G401 (cell line): ENCODE measurements around the gene CA12. TPM values are rescaled to one million over a fixed set of nuclear protein-coding genes. Genes with fewer than 3 reads are reported as not detected.
"Not testable (repeated sequence)": the region's sequence is repeated elsewhere in the genome, so short reads cannot be mapped to it uniquely, and the experiment has no call there.

ENCODE experiments used
- DNase-seq: peaks from one replicate; pipeline ENCODE4 v3.0.0-alpha.2; 2015; ENCODE audit warnings: low spot score
- in situ Hi-C: cut with HindIII; loops from 2 replicates; pipeline ENCODE4 v1.10.0; 2016; ENCODE audit warnings: low sequenced_read_pairs, mixed read lengths
- total RNA-seq: library from RNA; depleted of rRNA; stranded (reverse); fragments of >200 nt; shearing (Covaris generic); gene quantifications from 2 replicates; pipeline ENCODE4 v1.2.3, GENCODE V29; 2014

Gene CA12
- total RNA-seq, 1 experiment from 2014 or later = 7.9 TPM

DNA sequence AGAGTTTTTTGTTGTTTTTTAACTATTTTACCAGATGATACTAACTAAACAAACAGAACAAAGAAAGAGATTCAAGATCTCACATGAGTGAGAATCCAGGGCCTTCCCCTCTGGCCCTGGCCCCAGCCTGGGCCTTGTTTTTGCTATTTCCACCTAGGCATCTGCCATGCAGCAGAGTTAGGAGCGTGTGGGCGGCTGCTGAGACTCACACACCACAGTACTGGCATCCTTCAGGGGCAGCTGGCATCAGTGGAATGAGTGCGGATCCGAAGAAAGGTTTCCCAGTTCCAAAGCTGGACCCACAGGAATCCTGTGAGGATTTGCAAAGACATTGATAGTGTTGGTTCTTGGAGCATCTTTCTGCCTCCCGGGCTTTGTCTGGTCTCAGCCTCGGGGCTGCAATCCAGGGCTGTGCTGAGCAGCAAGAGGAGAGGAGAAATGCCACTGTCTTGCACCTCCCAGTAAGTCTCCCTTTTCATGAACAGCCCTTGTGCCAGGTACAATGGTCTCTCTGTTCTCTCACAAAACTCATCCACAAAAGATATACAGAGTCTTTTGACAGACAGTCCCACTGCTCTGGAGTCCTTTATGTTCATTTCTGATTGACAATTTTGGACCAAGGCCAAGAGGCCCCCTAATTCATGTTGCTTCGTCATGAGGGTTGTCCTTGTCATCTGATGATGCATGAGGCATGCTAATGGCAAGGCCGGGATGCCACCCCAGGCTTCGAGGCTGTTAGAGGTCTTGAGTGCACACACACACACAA, 57.7 kb downstream of the CA12 start:
- in situ Hi-C loops = no loop called here
- DNase-seq = peak; percentile 60

DNA sequence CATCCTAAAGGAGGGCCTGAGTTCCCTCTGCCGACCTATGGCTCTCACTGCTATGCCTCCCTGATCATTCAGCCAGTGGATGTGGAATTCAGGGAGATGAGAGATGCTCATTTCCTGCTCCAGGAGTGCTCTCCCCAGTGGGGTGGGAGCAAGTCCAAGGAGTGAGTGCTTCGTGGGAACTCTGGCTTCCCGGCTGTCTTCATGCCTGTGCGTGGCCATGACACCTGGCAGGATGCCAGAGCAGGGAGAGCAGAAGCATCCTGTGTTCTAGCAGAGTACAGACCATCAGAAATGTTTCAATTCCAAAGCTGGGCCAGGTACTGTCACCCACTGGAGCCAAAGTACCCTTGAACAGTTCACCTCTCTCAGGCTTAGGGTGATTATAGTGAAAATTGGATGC, 59.1 kb downstream of the CA12 start:
- peak; percentile 22 for DNase-seq
- in situ Hi-C loops = no loop called here

DNA sequence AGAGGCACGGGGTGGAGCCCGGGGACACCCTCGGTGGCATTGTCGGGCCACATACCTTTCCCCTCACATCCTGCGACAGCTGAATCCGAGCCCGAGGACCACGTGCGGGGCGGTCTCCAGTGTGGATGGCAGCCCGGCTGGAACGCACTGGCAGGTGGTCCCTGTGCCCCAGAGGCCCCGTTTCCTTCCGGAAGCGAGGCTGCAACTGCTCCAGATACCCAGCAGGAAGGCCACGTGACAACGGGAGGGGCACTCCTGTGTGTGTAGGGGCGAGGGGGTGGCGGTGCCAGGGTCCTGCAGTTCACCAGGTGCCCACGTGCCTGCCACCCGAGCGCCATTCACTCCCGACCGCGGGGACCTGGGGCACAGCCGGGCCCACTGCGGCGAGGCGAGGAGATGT, 60.2 kb downstream of the CA12 start:
- no peak for DNase-seq
- in situ Hi-C loops = no loop called here

DNA sequence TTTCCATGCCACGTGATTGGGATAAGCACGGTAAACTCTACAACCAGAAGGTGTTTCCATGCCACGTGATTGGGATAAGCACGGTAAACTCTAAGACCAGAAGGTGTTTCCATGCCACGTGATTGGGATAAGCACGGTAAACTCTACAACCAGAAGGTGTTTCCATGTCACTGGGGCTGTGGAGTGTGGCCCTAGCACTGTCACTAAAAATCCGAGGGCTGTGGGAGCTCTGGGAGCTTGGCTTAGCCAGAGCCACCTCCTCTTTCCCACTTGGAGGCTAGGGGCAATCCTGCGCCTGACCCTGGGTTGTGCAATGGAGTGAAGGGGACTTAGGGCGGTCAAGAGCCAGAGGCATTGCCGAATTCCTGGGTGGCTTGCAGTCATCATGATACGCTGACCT, 60.7 kb downstream of the CA12 start:
- in situ Hi-C loops, DNase-seq: not testable (repeated sequence)

DNA sequence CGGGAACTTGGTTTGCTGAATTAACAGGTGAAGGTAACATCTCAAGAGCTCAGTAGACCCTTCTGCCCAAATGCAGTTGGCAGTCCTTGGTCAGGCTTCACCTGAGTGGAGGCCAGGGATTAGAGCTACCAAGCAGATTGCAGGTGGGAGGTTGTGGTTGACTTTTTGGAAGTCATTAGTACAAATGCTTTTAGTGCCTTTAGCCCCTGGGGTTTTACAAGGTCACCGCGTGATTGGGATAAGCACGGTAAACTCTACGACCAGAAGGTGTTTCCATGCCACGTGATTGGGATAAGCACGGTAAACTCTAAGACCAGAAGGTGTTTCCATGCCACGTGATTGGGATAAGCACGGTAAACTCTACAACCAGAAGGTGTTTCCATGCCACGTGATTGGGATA, 61.2 kb downstream of the CA12 start:
- DNase-seq, in situ Hi-C loops: not testable (repeated sequence)

DNA sequence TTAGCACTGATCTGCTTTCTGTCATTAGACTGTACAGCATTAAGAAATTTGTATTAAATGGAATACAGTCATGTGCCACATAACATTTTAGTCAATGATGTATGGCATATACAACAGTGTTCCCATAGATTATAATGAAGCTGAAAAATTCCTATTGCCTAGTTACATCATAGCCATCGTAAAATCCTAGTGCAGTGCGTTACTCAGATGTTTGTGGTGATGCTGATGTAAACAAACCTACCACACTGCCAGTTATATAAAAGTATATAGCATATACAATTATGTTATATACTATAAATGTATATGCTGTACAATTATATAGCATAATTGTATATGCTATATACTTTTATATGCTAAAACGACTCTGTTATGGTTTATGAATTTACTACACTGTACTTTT, 62.6 kb downstream of the CA12 start:
- no peak for DNase-seq
- in situ Hi-C loops = no loop called here

DNA sequence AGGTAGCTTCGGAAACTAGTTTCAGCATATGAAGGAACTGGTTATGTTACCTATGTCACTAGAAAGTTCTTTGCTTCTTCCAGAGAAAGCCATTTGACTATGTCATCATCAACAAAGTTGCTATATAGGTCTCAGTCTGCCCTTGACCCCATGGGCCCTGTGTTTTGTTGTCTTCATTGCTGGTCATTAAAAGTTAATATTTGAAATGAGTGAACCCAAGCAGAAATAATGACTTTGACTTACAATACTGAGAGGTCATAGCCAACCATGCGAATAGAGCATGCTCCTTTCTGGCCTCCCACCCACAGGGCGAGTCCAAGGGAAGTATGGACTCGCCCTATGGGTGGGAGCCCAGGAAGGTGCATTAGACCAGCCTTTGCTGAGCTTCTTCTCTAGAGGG, 63.3 kb downstream of the CA12 start:
- in situ Hi-C loops = no loop called here
- DNase-seq = no peak

DNA sequence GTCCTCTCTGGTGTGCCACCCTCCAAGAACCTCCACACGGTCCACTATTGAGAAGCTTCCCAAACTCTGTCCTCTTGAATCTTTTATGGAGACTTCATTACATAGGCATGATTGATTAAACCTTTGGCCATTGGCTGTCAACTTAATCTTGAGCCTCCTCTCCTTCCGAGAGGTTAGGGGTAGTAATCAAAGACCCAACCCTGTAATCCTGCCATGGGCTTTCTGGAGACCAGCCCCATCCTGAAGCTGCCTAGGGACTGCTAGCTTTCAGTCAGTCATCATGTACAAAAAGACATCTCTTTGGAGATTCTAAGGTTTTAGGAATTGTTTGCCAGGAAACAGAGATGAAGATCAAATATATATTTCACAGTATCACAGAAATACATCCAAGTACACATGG, 67.2 kb downstream of the CA12 start:
- in situ Hi-C loops = no loop called here
- no peak for DNase-seq

DNA sequence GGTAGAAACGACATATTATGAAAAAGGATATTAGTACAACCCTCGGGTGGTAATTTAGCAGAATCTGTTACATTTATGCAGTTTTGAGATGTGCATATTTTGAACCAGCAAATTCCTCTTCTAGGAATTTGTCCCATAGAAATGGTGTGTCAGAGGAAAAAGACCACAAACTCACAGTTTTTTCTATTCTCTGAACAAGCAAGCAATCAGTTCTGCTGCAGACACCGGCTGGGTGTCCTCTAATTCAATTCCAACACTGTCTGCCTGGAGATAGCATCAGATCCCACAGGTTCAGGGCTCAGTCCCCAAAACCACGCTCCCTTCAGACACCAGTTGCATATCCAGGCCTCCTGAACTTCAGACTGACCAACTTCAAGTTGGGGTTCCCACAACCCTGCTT, 67.8 kb downstream of the CA12 start:
- DNase-seq = no peak
- in situ Hi-C loops = no loop called here

DNA sequence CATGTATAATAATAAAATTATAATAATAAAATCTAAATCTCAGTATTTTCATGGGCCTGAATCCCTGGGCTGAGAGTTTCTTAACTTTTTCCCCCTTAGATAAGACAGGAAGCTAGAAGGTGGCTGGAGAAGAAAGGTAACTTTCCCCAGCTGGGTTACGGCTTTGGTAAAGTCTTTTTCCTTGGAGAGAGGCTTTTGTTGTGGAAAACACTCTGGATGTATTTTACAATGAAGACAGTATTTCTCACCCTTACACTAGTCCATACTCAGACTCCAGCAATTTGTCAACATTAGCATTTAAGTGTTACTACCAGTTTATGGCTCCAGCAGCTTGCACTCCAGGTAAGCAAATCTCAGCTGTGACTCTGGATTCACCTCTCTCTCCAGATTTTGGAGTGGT, 69.4 kb downstream of the CA12 start:
- in situ Hi-C loops = no loop called here
- no peak for DNase-seq

DNA sequence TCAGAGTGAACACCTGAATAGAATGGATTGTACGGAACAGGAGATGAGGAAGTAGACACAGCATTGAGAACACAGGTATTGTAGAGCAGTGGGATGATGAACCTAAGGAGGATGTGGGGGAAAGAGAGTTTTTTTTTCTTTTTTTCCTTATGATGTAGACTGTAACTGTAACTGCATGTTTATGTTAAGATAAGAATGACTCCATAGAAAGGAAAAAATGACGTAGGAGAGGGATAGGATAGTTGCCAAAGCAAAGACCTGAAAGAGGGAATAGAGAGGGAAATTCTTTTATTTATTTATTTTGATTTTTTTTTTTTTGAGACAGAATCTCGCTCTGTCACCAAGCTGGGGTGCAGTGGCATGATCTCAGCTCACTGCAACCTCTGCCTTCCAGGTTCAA, 71.0 kb downstream of the CA12 start:
- no peak for DNase-seq
- in situ Hi-C loops = no loop called here

DNA sequence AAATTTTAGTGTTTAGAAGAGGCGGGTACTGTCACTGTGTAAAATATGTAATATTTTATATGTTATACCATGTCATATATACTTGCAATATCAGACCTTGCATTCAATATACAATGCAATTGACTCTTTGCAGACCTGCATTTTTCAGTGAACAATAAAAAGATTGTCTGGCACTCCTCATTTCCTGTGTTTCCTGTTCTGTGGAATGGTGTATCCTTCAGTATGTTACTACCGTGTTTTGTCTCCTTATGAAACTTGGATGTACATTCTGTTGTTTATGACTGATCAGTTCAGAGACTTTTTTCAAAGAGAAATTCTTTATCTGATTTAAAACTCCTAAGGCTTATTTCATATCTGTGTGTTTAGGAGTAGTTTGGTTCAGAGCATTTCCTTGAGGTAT, 72.7 kb downstream of the CA12 start:
- in situ Hi-C loops = no loop called here

DNA sequence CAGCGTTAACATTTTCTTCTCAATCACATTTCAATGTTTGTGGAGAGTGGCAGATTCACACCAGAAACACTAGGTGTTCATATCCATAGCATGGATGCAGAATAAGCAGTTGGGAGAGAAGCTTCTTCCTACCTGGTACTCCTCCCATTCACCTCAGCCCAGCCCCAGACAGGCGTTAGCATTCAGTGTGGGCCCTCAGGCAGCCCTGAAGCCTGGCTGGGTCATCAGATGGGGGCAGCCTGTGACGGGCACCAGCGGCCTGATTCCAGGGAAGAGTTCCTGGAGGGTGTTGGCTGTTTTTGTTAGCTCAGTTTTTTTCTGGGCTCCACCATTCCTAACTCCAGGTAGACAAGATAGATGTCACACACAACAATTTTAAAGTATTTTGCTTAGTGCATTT, 73.2 kb downstream of the CA12 start:
- in situ Hi-C loops = no loop called here
- no peak for DNase-seq

More for the DNA sequence above, 72.7 kb downstream of the CA12 start:
- DNase-seq = no peak

DNA sequence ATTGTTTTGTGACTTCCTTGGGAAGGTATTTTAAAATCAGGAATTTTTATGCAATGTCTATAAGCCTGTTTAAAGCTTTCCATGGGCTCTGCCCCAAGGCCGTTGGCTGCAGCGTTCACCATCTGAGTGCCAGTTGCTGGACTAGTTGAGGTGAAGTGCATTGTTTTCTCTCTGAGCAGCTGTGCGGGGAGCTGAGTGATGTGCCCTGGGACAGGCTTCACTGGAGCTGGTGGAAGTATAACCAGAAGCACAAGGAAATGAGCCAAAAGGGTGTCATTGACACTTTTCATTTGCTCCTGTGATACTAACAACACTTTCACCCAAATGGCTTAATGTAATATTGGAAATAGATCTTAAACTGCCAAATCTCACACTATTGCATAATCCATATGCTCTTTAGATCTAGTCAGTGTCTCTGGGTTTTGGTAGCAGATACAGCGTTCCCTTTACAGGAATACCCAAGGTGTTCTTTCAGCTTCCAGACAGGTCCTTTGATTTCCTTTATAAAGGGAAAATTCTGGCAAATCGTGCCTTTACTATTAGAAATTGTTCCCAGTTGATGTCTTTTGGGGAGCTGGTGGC, 75.1 kb downstream of the CA12 start:
- in situ Hi-C loops = no loop called here
- DNase-seq = no peak

DNA sequence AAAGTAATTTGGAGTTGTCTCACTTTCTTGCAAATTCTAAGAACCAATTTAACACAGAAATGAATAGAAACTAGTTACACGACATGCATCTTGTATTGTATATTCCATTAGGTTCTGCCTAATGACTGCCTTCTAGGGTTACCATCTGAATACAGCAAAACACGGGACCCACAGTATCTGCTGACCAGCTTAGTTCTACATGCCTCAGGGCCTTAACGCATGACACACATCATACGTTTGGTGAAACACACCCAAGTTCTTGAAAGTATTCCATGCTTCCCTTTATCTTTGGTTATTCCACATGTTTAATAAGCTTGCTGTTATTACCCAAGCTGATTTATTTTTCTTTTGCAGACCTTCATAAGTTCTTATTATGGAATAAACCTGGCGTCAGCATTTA, 76.4 kb downstream of the CA12 start:
- no peak for DNase-seq
- in situ Hi-C loops = no loop called here

DNA sequence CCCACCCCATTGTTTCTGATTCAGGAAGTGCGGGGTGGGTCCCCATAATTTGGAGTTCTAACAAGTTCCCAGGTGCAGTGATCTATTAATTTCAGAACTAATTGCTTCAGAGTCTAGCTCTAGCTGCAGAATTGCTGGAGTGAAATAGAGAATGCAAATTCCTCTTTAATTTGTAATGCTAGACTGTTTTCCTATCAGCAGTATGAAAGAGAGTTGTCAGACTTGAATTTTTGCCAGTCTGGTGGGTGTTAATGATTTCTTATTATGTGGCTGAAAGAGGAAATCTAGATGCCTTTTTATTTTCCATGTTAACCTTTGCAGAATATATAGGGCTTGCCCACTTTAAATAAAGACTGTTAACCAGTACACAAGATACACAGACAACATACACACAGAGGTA, 80.6 kb downstream of the CA12 start:
- in situ Hi-C loops = no loop called here
- no peak for DNase-seq

DNA sequence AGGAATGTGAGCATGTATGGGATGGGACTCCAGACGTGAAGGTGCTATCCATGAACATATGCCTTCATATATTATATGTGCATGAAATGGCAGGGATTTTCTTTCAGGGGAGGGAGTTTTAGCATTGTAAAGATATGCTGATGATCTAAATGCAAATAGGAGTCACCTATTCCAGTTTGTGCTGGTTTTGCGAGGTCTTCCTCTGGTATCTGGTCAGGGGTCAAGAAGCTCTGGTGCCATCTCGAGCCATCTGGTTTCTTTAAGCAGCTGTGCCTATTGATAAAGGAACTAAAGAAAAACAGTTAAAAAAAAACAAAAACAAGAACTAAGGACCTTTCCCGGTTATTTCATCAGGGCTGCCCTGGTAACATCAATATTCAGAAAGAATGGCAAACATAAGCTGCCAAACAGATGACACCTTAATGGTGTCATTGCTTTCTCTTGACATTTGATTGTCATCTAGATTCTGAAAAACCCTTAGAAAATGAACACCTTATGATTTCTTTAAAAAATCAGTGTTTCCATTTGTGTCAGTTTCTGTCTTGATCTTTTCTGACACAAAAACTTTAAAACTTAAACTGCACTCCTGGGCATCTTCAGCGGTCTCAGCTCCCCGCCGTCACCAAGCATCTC, 81.6 kb downstream of the CA12 start:
- in situ Hi-C loops = no loop called here
- DNase-seq = no peak

DNA sequence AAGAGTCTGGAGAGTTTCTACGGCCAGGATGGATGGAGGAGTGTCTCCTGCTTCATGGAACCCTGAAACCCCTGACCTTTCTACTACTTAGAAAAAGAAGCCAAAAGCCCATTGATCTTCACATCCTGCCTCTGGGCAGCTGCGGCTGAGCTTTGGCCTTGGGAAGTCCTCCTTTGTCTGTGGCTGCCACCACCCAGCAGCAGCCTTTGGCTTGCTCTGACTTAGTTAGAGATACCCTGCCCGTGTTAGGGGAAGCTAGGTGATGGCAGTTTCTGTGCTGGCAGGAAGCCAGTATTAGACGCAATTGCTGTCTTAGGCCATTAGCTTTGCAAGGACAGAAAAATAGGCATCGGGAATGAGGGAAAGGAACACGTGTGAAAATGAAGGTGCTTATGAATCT, 85.5 kb downstream of the CA12 start:
- peak; percentile 44 for DNase-seq
- in situ Hi-C loops = no loop called here

DNA sequence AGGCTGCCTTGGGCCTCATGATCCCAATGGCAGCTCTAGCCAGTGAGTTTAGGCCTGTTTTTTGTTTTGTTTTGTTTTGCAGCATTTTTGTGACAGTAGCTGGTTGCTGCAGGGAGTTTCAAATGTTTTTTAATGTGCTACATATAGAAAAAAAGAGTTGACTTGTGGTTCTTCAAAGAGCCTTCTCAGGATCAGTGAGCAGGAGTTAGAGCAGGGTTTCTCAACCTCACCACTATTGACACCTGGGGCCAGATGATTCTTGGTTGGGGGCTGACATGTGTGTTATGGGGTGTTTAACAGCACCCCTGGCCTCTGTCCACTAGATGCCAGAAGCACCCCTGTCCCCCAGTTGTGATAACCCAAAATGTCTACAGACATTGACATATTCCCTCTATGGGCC, 86.3 kb downstream of the CA12 start:
- DNase-seq = no peak
- in situ Hi-C loops = no loop called here

DNA sequence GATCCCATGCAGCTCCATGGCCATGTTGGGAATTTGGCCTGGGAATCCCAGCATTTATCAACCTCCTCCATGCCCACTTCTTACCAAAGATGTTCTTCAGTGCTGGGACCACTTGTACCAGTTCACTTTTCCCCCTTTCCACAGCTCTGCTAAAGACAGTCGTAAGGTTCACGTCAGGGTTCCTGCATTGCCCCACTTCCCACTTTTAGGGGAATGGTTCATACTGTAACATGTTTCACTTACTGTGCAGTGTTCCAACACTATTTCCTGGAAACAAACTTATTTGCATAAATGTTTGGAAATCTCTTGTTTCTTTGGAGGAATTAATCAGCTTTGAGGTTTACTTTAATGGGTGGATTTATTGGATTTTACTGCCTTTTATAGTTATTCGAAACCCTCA, 87.3 kb downstream of the CA12 start:
- no peak for DNase-seq
- in situ Hi-C loops = no loop called here

DNA sequence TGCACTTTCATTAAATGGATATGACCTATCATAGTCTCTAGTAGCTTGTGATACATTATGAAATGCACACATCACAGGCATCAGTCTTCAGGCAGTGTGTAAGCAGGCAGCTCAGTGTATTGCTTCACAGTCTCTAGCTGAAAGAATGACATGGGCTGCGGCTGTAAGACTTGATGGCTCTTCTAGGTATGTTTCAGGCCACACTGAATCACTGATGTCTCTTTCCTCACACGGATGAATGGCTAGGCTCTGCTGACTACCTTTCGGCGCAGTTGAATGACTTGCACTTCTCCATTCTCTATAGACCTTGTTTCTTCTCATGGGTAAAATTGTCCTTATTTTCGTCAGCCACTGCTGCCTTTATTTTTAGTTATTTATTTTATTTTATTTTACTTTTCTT, 88.9 kb downstream of the CA12 start:
- DNase-seq = no peak
- in situ Hi-C loops = no loop called here
